DMS153 (cell line): ENCODE results near the gene GJA10.
"Not testable (repeated sequence)": the region's sequence is repeated elsewhere in the genome, so short reads cannot be mapped to it uniquely, and the experiment has no call there.

ENCODE experiments used
- DNase-seq: peaks from one replicate; lab custom pipeline; 2025; lab: John Stamatoyannopoulos, UW

GJA10 gene

GRCh38 chr6:89894169-89894568, at the start of gene GJA10:
TSS of gene GJA10 (plus strand) at chr6:89894469. CDS start at chr6:89894469, 0 bp downstream.
- DNase-seq = no peak

DNA sequence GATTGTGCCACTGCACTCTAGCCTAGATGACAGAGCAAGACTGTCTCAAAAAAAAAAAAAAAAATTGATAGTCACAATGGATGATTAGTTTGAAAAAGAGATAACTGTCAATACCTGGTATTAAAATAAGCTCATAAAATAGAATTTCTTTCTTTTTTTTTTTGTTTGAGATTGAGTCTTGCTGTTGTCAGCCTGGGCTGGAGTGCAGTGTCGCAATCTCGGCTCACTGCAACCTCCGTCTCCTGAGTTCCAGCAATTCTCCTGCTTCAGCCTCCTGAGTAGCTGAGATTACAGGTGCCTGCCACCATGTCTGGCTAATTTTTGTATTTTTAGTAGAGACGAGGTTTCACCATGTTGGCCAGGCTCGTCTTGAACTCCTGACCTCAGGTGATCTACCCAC, 46.8 kb upstream of the GJA10 start:
- not testable (repeated sequence) for DNase-seq

- DNase-seq = no peak
Observed at GRCh38 chr6:89853068-89853467, 41.2 kb upstream of the GJA10 start.

GRCh38 chr6:89858041-89858440, 36.2 kb upstream of the GJA10 start:
- no peak for DNase-seq

DNA sequence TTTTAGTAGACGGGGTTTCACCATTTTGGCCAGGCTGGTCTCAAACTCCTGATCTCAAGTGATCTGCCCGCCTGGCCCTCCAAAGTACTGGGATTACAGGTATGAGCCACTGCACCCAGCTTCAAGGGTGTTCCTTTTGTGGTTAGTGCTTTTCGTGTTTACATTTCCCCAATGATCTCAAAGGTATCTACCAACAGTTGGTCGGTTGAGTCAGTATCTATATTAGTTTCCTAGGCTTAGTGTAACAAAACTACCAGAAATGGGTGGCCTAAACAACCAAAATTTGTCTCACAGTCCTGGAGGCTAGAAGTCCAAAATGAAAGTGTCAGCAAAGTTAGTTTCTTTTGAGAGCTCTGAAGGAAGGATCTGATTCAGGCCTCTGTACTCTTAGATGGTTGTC, 34.5 kb upstream of the GJA10 start:
- DNase-seq = no peak

- no peak for DNase-seq
Observed at GRCh38 chr6:89862273-89862672, 32.0 kb upstream of the GJA10 start.

- DNase-seq = no peak
Observed at GRCh38 chr6:89862698-89863097, 31.6 kb upstream of the GJA10 start.

GRCh38 chr6:89866024-89866678, 28.1 kb upstream of the GJA10 start:
- DNase-seq = no peak

- DNase-seq = no peak
Observed at GRCh38 chr6:89873721-89874120, 20.5 kb upstream of the GJA10 start.

- no peak for DNase-seq
Observed at GRCh38 chr6:89874438-89874837, 19.8 kb upstream of the GJA10 start.

DNA sequence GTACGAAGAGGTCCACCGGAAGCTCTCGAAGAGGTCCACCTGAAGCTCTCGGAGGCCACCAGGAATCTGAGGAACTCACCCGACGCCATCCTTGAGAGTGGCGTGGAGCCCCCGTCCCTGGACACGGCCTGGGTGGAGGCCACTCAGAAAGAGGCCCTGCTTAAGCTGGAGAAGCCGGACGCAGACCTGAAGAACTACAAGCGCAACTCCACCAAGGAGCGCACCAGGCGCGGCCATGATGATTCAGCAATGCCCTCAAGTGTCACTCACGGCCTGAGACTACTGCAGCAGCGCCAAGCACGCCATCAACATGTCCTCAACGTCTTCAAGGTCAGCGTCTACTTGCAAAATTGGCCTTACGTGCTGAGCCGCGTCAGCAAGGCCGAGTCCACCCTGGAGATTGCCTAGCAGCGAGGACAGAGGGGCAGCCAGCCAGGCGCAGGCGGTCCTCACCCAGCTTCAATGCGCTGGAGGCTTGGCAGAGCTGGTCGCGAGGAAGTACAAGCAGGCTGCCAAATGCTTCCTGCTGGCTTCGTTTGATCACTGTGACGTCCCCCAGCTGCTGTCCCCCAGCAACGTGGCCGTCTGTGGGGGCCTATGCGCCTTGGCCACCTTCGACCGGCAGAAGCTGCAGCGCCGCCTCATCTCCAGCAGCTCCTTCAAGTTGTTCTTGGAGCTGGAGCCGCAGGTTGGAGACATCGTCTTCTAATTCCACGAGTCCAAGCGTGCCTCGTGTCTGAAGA, 7.7 kb upstream of the GJA10 start:
- DNase-seq = no peak

GRCh38 chr6:89887452-89888137, 6.7 kb upstream of the GJA10 start:
- DNase-seq = no peak

DNA sequence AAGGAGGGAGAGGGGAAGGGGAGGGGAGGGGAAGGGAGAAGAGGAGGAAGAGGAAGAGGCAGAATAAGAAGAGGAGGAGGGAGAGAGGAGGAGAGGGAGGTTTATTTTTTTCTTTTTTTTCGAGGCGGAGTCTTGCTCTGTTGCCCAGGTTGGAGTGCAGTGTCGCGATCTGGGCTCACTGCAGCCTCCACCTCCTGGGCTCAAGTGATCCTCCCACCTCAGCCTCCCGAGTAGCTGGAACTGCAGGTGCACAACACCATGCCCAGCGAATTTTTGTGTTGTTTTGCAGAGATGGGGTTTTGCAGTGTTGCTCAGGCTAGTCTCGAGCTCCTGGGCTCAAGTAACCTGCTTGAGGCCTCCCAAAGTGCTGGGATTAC, 6.1 kb upstream of the GJA10 start:
- no peak for DNase-seq

DNA sequence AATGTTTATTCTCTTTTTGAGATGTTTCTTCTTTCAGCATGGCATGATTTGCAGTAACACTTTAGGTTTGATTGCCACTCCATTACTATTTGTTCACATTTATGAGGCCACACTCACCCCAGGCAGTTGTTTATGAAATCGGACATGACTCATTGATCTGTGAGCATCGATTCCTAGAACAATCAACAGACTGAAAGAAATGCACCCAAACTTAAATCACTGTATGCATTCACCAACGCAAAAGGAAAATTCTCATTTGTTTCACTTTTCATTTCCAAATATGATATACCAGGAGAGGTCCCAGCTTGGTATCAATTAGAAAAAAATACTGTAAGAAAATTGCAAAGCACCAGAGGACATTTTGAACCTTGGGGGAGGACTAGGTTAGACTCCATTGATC, 5.4 kb upstream of the GJA10 start:
- no peak for DNase-seq

GRCh38 chr6:89890845-89891528, 3.3 kb upstream of the GJA10 start:
- DNase-seq = not testable (repeated sequence)

GRCh38 chr6:89892577-89892976, 1.7 kb upstream of the GJA10 start:
- not testable (repeated sequence) for DNase-seq

DNA sequence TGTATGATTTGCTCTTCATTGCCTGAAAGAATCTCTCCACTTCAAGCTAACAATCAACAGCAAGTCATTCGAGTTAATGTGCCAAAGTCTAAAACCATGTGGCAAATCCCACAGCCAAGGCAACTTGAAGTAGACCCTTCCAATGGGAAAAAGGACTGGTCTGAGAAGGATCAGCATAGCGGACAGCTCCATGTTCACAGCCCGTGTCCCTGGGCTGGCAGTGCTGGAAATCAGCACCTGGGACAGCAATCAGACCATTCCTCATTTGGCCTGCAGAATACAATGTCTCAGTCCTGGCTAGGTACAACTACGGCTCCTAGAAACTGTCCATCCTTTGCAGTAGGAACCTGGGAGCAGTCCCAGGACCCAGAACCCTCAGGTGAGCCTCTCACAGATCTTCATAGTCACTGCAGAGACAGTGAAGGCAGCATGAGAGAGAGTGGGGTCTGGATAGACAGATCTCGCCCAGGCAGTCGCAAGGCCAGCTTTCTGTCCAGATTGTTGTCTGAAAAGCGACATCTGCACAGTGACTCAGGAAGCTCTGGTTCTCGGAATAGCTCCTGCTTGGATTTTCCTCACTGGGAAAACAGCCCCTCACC, 1.1 kb downstream of the GJA10 start:
- no peak for DNase-seq

DNA sequence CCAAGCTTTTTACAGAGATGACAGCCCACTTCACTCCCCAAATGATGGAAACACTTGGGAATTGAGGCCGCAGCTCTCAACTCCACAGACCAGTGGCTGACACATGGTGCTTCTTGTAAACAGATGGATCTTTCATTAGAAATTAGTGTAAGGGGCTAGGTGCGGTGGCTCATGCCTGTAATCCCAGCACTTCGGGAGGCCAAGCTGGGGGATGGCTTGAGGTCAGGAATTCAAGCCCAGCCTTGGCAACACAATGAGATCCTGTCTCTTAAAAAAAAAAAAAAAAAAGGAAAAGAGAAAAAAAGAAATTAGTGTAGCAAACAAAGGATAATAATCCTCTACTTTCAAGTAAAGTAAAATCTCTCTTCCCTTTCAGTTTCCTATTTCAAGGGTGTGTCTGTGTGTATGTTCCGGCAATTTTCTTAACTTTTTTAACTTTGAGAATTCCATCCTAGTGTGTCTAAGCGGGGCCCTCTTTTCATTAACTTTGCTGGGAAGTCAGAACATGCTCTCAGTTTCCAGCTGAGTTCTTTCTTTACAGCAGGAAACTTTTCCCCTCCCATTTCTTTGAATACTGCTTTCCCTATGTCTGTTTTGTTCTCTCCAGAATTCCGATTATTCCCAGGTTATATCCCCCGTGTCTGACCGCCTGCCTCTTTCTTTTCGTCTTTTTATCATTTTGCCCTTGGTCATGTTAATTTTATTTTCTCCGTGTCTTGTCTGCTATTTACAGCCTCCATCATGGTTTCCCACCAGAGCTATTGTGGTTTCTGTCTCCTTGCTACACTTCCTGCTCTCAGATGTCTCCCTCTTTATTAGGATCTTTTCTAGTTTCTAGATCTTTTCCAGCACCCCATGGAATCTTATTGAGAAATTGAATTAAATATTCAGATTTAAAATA, 16.0 kb downstream of the GJA10 start:
- not testable (repeated sequence) for DNase-seq

DNA sequence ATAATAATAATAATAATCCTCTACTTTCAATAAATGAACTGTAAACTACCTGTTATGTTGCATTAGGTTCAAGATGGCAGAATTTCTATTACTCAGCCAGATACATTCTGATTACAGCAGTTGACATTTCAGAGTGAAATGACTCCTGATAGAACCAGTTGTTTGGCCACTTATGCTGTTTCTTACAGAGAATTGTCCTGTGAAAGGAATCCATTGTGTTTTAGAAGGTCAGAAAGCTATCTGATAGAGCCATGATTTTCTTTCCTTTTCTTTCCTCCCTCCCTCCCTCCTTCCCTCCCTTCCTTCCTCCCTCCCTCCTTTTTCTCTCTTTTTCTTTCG, 16.6 kb downstream of the GJA10 start:
- no peak for DNase-seq

- DNase-seq = no peak
Observed at GRCh38 chr6:89916136-89916920, 22.1 kb downstream of the GJA10 start.
